GM12801 (cell line): ENCODE measurements around the gene GLB1L2.

ENCODE experiments used
- TF ChIP-seq, protein P1 (sequence below): IDR thresholded peaks from one replicate; pipeline ENCODE4 v1.5.1; 2011; ENCODE audit warnings: control low read depth; ENCODE audit not compliant: insufficient read length; ENCODE audit errors: extremely low read depth

Gene GLB1L2

DNA sequence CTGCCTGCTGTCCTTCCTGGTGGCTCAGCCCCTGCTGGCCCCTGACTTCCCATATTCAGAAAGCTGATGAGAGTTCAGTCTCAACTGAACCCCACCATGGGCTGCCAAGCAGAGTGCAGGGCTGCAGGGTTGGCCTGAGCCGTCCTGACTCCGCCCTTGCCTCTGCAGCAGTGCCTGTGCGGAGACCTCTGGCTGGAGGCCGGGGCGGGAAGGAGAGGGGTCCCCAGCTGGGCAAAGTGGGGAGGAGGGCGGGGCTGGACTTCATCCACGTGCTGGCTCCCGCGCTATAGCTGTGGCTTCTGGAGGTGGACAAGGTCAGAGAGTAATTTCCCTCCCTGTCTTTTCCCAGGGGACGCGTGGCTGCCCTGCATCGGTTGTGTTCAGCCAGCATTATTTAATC, 42.0 kb upstream of the GLB1L2 start:
- TF ChIP-seq, protein P1, sequence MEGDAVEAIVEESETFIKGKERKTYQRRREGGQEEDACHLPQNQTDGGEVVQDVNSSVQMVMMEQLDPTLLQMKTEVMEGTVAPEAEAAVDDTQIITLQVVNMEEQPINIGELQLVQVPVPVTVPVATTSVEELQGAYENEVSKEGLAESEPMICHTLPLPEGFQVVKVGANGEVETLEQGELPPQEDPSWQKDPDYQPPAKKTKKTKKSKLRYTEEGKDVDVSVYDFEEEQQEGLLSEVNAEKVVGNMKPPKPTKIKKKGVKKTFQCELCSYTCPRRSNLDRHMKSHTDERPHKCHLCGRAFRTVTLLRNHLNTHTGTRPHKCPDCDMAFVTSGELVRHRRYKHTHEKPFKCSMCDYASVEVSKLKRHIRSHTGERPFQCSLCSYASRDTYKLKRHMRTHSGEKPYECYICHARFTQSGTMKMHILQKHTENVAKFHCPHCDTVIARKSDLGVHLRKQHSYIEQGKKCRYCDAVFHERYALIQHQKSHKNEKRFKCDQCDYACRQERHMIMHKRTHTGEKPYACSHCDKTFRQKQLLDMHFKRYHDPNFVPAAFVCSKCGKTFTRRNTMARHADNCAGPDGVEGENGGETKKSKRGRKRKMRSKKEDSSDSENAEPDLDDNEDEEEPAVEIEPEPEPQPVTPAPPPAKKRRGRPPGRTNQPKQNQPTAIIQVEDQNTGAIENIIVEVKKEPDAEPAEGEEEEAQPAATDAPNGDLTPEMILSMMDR: no peak

DNA sequence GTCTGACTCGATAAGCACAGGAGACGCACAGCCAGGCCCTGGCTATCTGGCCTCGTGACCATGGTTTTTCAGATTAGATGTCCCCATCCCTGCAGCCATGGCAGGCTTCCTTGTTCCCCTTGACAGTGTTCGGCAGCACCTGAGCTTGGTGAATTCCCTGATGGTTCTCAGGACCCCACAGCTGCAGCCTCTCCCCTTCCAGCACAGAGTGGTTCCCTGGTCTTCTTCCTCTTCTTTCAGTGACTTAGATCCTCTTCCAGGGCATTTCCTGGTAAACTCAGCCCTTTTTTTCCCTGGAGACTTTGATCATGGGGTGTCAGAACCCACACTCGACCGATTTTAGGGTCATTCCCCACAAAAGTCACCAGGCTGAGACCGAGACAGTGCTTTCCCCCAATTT, 41.1 kb upstream of the GLB1L2 start:
- TF ChIP-seq, protein P1: no peak

DNA sequence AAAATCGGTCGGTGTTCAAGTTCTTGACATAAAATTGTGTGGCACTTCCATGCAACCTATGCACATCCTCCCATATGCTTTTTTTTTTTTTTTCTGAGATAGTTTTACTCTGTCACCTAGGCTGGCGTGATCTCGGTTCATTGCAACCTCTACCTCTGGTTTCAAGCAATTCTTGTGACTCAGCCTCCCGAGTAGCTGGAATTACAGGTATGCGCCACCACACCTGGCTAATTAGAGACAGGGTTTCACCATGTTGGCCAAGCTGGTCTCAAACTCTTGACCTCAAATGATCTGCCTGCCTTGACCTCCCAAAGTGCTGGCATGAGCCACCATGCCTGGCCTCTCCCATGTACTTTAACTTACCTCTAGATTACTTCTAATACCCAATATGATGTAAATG, 40.6 kb upstream of the GLB1L2 start:
- TF ChIP-seq, protein P1: no peak

DNA sequence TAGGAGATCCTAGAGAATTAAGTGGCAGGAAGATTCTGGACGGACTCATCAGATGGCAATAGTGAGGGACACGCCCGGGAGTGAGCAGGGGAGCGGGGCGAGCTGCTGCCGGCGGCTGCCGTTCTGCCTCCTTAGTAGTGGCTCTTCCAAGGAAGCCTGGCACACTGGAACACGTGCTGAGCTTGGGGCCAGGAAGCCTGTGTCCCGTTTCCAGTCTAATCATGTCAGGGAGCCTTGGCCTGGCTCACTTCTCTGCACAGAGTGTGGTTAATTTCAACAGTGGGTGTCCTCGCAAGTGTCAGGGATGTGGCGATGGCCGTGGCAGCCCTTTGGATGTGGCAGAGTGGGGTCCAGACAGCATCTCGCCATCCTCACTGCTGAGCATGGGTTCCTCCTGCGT, 39.1 kb upstream of the GLB1L2 start:
- TF ChIP-seq, protein P1: no peak

DNA sequence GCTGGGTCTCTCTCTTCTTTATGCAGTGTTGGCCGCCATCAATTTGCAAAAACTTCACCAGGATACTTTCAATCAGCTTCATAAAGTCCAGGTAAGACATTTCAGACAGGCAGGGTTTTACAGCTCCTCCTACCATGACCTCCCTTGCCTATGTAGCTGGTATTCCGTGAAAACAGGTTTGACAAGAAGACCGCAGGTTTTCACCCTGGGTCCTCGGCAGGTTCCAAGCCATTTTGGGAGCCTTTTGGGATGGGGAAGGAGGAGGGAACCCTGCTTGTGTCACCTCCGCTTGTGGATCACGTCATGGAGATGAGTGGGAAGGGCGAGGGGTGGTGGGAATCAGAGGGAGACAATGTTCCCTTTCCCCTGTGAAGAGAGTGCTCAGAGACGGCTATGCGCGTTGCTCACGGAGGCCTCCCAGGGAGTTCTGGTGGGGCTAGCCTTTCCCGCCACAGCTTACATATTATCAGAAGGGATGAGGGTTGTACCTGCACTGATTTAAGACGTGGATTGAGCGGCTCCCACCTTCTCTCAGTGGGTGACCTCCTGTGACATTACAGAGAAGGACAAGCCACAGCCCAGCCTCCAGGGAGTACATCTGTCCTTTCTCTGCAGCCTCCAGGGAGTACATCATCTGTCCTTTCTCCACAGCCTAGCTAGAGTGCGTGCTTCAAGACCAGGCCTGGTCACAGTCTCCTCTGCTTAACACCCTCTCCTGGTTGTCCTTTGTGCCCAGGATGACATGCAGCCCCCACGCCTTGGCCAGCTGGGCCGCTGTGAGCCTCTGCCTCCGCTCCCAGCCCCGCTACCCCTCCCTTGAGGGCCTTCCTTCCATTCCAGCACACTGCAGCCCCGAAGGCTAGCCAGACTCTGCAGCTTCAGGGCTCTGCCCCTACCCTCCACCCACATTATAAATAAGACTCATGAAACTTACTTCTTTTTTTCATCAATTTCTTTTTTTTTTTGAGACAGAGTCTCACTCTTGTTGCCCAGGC, 38.4 kb upstream of the GLB1L2 start:
- TF ChIP-seq, protein P1: no peak

DNA sequence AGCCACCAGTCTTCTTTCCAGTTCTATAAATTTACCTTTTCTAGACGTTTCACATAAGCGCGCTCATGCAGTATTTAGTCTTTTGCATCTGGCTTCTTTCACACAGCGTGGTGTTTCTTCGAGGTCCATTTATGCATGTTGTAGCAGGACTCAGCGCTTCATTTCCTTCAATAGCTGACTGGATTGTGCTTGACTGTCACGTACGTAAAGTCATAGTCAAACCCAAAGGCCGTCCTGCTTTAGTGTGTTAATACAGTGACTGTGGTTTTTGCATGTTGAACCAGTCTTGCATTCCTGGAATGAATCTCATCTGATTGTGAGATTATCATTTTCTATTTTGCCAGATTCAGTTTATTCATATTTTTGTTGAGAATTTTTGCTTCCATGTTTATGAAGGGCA, 37.1 kb upstream of the GLB1L2 start:
- TF ChIP-seq, protein P1: no peak

DNA sequence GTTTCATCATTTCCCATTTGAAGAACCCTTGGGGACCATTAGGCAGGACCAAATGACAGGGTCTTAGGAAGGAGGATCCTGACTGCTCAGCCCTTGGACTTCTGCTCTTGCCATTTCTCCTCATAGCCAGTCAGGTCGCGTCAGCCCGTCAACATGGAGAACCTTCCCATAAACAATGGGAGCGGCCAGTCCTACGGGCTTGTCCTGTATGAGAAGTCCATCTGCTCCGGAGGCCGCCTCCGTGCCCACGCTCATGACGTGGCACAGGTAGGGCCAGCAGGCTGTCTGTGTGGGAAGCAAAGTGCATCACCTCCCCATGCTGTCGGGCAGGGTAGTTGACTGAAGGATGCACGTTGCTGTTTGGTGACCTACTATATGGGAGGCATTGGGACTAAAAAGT, 19.6 kb upstream of the GLB1L2 start:
- TF ChIP-seq, protein P1: no peak
